CMK (cell line): ENCODE measurements around the gene FUT4.
"Not testable (repeated sequence)": the region's sequence is repeated elsewhere in the genome, so short reads cannot be mapped to it uniquely, and the experiment has no call there.

ENCODE experiments used
- DNase-seq: peaks from one replicate; pipeline ENCODE4 v3.0.0-alpha.2; 2010; ENCODE audit warnings: low read depth

The FUT4 gene

DNA sequence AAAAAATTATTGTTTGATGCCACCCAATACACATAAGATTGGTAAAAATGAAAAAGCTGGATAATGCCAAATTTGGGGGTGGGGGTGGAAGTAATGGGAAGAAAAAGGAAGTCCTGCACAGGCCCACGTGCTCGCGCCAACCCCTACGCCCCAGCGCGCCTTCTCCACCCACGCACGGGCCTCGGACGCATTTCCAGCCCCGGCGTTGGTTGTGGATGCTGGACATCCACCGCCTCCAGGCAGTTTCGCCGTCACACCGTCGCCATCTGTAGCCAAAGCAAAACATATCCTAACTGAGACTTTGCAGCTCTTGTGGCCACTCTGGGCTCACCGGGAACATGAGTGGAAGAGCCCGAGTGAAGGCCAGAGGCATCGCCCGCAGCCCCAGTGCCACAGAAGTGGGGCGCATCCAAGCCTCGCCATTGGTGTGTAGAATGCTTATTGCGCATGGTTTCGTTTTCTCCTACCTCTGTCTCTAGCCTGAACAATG is 23.5 kb downstream of the FUT4 start, which contains the start of gene PIWIL4:
Gene PIWIL4 (plus strand): TSS at position 188 of the 490 bp plus-strand sequence. CDS start 151 bp downstream, at position 339.
- DNase-seq, result no peak

GRCh38 chr11:94568200-94568599 is 24.5 kb downstream of the FUT4 start:
- DNase-seq, result no peak

DNA sequence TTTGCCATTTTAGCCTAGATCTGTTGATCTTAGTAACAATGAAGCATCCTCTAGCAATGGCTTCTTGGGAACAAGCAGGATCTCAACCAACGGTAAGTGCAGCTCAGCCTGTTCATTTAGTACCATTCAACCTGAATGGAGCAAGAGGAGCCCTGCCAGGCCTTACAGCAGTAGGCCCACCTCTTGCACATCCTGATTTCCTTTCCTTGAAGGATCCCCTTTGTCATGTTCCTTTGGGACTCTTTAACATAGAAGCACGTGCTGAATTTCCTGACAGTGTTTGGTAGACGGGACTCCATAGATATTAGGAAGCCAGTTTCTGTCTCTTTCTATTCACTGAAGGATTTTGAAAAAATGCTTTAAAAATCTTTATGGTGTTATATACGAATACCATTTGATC is 25.0 kb downstream of the FUT4 start:
- no peak for DNase-seq

GRCh38 chr11:94572975-94573374 is 29.3 kb downstream of the FUT4 start:
- not testable (repeated sequence) for DNase-seq

DNA sequence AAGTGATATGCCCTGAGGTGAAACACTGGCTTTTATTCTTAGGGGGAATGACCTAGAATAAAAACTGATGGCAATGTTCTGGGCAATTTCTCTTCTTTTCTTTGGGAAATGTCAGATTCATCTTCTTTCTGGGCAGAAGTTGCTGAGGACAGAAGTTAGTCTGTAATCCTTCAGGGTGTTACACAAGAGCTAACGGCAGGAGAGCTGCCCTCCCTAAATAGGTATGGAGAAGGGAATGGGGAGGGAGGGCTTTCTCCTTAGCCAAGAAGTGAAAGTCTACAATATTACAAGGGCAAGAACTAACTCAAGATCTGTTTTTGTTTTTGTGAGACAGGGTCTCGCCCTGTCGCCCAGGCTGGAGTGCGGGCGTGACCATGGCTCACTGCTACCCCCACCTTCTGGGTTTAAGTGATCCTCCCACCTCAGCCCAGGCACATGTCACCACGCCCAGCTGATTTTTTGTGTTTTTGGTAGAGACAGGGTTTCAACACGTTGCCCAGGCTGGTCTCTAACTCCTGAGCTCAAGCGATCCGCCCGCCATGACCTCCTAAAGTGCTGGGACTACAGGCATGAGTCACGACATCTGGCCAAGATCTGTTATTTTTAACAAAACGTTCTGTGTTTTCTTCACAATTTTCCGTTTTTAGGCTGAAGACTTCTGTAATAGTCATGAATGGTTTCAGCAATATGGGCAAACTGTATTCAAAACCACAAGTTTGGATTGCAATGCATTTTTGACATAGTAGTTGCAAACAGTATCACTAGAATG is 30.7 kb downstream of the FUT4 start:
- DNase-seq, result no peak

DNA sequence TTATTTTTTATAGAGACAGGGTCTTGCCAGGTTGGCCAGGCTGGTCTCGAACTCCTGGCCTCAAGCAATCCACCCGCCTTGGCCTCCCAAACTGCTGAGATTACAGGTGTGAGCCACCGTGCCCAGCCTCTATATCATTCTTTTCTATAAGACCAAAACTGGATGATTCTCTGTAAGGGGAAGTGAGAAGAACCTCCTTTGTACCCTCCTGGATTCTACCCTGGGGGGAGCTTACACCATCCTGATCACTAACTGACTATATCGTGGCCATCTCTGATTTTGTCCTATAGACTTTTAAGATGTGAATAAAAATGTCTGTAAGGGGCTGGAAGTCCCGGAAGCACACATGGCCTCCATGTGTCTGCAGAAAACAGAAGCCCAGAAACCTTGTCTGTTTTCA is 32.6 kb downstream of the FUT4 start:
- DNase-seq, result no peak

GRCh38 chr11:94577841-94578240 is 34.1 kb downstream of the FUT4 start:
- no peak for DNase-seq

GRCh38 chr11:94581926-94582325 is 38.2 kb downstream of the FUT4 start:
- no peak for DNase-seq

DNA sequence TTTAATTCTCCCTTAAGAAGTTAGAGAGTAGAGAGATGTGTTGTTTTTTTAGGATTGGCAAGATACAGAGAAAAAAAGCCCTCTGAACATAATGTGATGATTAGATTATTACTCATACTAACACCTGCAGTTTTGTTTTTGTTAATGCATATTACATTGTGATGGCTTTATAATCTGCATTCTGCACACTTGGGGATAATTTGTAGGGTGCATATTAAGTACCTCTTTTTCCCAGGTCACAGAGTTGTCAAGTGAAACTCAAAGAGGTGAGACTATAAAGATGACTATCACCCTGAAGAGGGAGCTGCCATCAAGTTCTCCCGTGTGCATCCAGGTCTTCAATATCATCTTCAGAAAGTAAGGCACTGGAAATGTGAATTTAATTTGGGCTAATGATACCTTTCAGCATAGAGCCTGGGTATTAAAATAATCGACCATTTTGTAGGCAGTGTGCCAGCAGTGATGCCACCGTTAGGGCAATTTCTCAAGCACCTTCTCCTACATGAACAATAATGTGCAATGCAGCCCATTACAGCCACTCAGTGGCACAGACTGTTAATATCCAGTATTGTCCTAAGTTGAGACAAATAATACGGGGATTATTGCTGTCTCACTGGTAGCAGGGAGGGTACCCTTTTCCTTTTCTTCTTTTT is 39.6 kb downstream of the FUT4 start:
- DNase-seq, result no peak

DNA sequence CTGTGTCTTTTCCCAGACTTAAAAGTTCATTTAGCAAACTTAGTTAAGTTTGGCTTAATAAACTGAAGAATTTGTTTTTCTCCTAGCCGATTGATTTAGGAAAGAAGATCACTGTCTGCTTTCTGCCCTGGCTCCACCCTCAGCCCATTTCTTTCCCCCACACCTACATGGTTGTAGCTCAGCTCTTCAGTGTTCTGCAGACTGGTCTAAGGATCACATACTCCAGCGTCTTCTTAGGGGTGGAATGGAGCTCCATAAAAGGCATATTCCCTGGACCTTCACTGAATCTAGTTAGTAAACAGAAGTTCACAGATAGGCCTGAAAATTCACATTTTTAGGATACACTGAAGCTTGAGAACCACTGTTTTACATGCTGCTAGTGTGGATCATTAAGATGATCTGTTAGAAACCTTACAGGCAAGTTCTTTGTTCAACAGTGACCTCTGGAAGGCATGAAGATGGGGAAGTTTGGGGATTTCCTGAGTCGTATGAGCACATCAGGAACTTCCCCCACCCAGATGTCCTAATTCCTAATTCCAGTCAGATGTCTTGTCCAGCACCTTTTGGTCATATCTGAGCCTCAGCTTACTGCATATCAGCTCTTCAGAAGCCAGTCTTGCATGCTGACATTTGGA is 40.3 kb downstream of the FUT4 start:
- no peak for DNase-seq

DNA sequence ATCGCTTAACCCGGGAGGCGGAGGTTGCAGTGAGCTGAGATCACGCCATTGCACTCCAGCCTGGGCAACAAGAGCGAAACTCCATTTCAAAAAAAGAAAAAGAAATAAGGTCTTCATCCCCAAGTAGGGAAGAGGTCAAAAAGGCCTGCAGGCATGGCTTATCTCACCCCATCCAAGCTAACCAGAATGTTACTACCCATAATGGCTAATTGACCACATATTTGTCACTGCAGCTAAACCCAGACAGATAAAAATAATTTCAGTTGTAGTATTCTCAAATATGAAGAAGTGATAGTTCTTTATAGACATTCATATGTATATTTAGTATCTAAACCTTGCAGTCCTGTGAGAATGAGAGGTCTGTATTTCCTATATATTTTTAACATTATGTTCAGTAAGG is 41.3 kb downstream of the FUT4 start:
- no peak for DNase-seq

GRCh38 chr11:94585399-94585798 is 41.7 kb downstream of the FUT4 start:
- DNase-seq, result no peak

- DNase-seq, result no peak
These were observed 42.8 kb downstream of the FUT4 start for GRCh38 chr11:94586546-94586945.

GRCh38 chr11:94586978-94587377 is 43.3 kb downstream of the FUT4 start:
- DNase-seq, result no peak

GRCh38 chr11:94588366-94588942 is 44.7 kb downstream of the FUT4 start:
- no peak for DNase-seq

DNA sequence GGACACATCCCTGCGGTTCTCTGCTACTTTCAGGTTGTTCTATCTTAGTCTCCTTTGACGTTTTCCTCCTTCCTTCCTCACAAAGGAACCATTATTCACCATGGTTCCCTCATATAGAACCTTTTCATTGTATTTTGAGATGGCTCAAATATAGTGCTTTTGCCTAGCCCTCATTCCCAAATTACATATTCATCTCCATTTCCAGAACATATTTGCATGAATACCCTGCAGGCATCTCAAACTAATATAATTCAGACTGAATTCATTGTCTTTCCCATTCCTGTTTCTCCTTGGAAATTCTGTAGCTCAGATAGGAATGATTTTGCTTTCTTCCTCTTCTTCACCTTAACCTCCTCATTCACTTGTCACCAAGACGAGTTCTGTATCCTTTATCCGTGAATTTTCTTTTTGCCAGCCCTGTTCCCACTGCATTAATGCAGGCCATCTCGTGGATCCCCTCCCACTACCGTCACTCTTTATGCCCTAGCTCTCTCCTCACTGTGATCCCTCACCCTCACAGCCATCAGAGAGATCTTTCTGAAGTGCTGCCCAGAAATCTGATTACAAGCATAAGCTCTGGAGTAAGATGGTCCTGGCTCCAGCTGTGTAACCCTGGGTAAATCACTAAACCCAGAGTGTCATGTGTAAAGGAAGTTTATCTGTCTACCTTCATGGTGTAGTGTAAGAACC is 46.8 kb downstream of the FUT4 start:
- DNase-seq, result no peak

GRCh38 chr11:94593030-94593429 is 49.3 kb downstream of the FUT4 start:
- no peak for DNase-seq

- no peak for DNase-seq
These were observed 51.4 kb downstream of the FUT4 start for GRCh38 chr11:94595076-94595475.

DNA sequence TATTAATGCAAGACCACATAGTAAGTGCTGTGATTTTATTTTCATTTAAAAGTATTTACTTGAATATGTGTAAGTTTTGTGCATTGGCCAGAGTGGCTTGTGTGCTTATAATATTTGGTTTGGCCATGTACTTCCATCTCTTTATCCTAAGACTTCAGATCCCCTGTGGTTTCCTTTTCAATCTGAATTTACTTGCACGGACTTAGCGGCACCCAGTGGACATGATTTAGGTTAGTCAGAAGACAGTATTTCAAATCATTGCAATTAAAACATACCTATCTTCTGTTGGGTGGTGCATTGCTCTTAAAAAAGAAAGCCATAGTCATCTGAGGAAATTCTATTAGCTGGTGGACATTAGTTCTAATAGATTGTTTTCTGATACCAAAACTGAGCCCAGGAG is 54.2 kb downstream of the FUT4 start:
- DNase-seq, result no peak
